Measurements from ENCODE around the gene GMDS. TPM values are rescaled to one million over a fixed set of nuclear protein-coding genes. Genes with fewer than 3 reads are reported as not detected.

GMDS gene
- total and polyA plus RNA-seq, 2 of the 8 experiments (the other 6 are each of a cell fraction or from before 2014, with no cell fraction given), result 16.8 to 50.0 TPM

DNA sequence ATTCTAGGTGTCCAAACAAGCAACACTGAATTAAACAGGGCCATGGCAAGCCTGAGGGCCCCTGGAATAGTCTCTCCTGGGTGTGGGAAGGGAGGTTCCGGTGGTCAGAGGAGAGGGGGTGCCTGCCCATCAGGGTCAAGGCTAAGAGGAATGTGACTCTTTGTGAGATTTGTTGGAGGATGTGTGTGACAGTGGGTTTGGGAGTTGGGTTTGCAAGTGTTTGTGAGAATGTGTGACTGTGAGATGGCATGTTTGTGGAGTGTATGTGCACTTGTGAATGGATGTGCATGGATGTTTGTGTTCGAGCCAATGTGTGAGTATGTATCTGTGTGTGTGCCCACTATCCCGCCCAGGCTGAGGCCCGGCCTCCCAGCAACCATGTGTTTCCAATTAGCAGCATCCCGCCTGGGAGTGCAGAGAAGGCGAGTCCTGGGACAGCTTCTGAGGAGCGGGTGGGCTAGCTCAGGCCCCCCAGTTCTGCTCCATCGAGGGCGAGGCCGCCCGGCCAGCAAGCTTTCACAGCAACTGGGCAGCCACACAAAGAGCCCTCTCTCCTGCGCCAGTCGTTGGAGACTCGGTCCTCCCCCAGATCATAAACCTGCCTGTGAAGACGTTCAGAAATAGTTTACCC, 623.1 kb downstream of the GMDS start:
- CTCF ChIA-PET (ENCODE audit: partially characterized antibody), result interaction anchor here (2.8 kb wide), 1 partner anchor 10 kb away, joined by 13 read pairs; no protein-coding TSS in a partner anchor
- TF ChIP-seq JUN (IDR thresholded peaks at IDR 0.05; ENCODE audit: low read depth, low read length) (no peak), SP4 (IDR thresholded peaks at IDR 0.05; ENCODE audit: low read length) (no peak)

More for the DNA sequence above, 623.1 kb downstream of the GMDS start:
- Histone ChIP-seq H3K9ac (replicated peaks in 1 of 4; ENCODE audit: extremely low read depth in 1 of 4, low read depth in 3 of 4, low read length in 3 of 4) (no peak overlapping the region), H3K4me2 (ENCODE audit: insufficient read depth in 1 of 2, low read depth in 2 of 2, low read length in 2 of 2) (no peak overlapping the region), H3K4me3 (ENCODE audit: extremely low read depth in 1 of 4, insufficient read depth in 2 of 4, low read depth in 3 of 4, low read length in 4 of 4) (no peak overlapping the region), H3K23me2 (ENCODE audit: low read depth, low read length) (peaks cover 6% of the 10 kb centered on the region; the same call in 1 of the 2 replicates), H3K4me1 (replicated peaks in 1 of 4; ENCODE audit: control insufficient read depth in 3 of 4, insufficient read depth in 4 of 4, low read length in 3 of 4) (peaks cover 0 to 26% (median 18%) of the 10 kb centered on the region in 4 experiments; a peak in 5 of 7 replicates), H3K56ac (replicated peaks; ENCODE audit: insufficient read length, low read depth, low read length) (no peak overlapping the region), H2AFZ (ENCODE audit: low read length) (no peak overlapping the region), H2BK15ac (ENCODE audit: low read length) (no peak overlapping the region), H3K36me3 (ENCODE audit: control insufficient read depth in 2 of 4, insufficient read depth in 4 of 4, low read length in 3 of 4) (peaks cover 0 to 11% (median 0%) of the 10 kb centered on the region in 4 experiments; a peak in 2 of 8 replicates), H3K79me1 (ENCODE audit: low read depth, low read length) (no peaks in the 10 kb centered on the region), H3K27ac (ENCODE audit: low read depth, low read length) (no peak overlapping the region), H3K27me3 (replicated peaks in 1 of 4; ENCODE audit: control insufficient read depth in 3 of 4, extremely low read depth in 1 of 4, insufficient read depth in 3 of 4, low read length in 3 of 4) (peaks cover 97 to 100% (median 99%) of the 10 kb centered on the region in 4 experiments), H3K23ac (ENCODE audit: insufficient read length) (no peak overlapping the region), H2AK5ac (ENCODE audit: low read depth, low read length) (peak overlapping the region; percentile 82; the same call in 1 of the 2 replicates), H2BK20ac (ENCODE audit: low read length) (no peak overlapping the region), H3K9me3 (ENCODE audit: insufficient read depth in 2 of 2, low read depth in 1 of 2, low read length in 1 of 2) (no peaks in the 10 kb centered on the region; a peak in 1 of 4 replicates), H2BK5ac (ENCODE audit: low read depth, low read length) (no peak overlapping the region), H4K8ac (ENCODE audit: extremely low read depth, insufficient read depth, low read length) (no peak overlapping the region), H4K5ac (ENCODE audit: insufficient read length, low read depth, low read length) (no peak overlapping the region), H3K4ac (replicated peaks; ENCODE audit: insufficient read length, low read depth, low read length) (no peak overlapping the region), H4K20me1 (replicated peaks in 1 of 2; ENCODE audit: control insufficient read depth in 1 of 2, insufficient read depth in 2 of 2, low read length in 2 of 2) (peaks cover 33 to 38% of the 10 kb centered on the region in 2 experiments), H3K79me2 (ENCODE audit: control insufficient read depth in 1 of 2, insufficient read depth in 2 of 2, low read length in 2 of 2) (no peaks in the 10 kb centered on the region), H2BK12ac (ENCODE audit: low read depth, low read length) (0 out of 2 replicates have a peak overlapping the region, but pooled peaks have one; percentile 17), H3K14ac (ENCODE audit: insufficient read length) (no peak overlapping the region), H2BK120ac (replicated peaks; ENCODE audit: low read depth, low read length) (no peak overlapping the region), H4K91ac (replicated peaks; ENCODE audit: insufficient read length, low read length) (no peak overlapping the region), H3K18ac (ENCODE audit: extremely low read depth, low read length) (no peak overlapping the region)
- 72% methylated on average over 15 of the region's 15 CpGs; no CpG with 5 or more reads in 1 of the 2 experiments for WGBS, 2 experiments (ENCODE audit: extremely low coverage in 1 of 2, insufficient coverage in 1 of 2, insufficient read length in 1 of 2, insufficient replicate concordance in 2 of 2, low coverage in 1 of 2, low lambda C conversion rate in 2 of 2, missing lambda C conversion rate in 1 of 2)
- DNase-seq (ENCODE audit: low read depth in 1 of 2, low spot score in 2 of 2) (no peak), FAIRE-seq (no peak)
- POLR2A ChIA-PET (ENCODE audit: partially characterized antibody), result interaction anchor here (3.4 kb wide), 1 partner anchor 15 kb away, joined by 13 read pairs; no protein-coding TSS in a partner anchor
